Adrenal gland (tissue), 12 donors: ENCODE results near the gene AP3B2. TPM values are rescaled to one million over a fixed set of nuclear protein-coding genes. Genes with fewer than 3 reads are reported as not detected.
A peak's percentile ranks its signal among the peaks of the same experiment; 100 is the strongest.

Experiments used
- DNase-seq, 7 donors: peaks; one replicate each; pipeline ENCODE4 v3.0.0-alpha.2; 2019 to 2020
- H3K27ac ChIP-seq, 5 donors: fragments of 200-600 bp; sonication (generic) in 4 of 5; 1 replicate in 3 of 5; 2 replicates in 2 of 5; pipeline versions ENCODE4 v1.5.1 to v1.8.0; 2016 to 2020; ENCODE audit warnings: mild to moderate bottlenecking in 1 of 5
- H3K27me3 ChIP-seq: fragments of 200-600 bp; 2 replicates; pipeline ENCODE4 v1.8.0; 2021
- H3K36me3 ChIP-seq, 2 donors: fragments of 200-600 bp; replicated peaks in 1 of 2; 1 replicate in 1 of 2; 2 replicates in 1 of 2; pipeline versions ENCODE4 v1.5.1 to v1.8.0; 2018 to 2022
- H3K4me1 ChIP-seq, 2 donors: fragments of 200-600 bp; replicated peaks in 1 of 2; 1 replicate in 1 of 2; 2 replicates in 1 of 2; pipeline versions ENCODE4 v1.5.1 to v1.8.0; 2018 to 2021
- H3K4me3 ChIP-seq, 4 donors: fragments of 200-600 bp; sonication (generic) in 3 of 4; one replicate each; pipeline ENCODE4 v1.5.1; 2016 to 2018
- H3K9me3 ChIP-seq, 3 donors: fragments of 200-600 bp; sonication (generic) in 1 of 3; replicated peaks in 1 of 3; 1 replicate in 2 of 3; 2 replicates in 1 of 3; pipeline versions ENCODE4 v1.5.1 to v1.8.0; 2016 to 2021
- POLR2A ChIP-seq, 2 donors: fragments of 450-650 bp; IDR thresholded peaks; one replicate each; pipeline ENCODE4 v1.6.1; 2017; ENCODE audit warnings: antibody characterized with exemption in 2 of 2, mild to moderate bottlenecking in 2 of 2, moderate library complexity in 1 of 2
- WGBS, 4 donors: extraction: QIAGEN DNeasy Blood & Tissue Kit in 2 of 4; methylation state at CpG; one replicate each; pipeline versions ENCODE4 v1.1.5 to v1.1.7; 2013 to 2017; 5-methylcytosine and 5-hydroxymethylcytosine counted together
- intact Hi-C, 2 donors: fragments of 100-400 bp; cut with DNase I; formaldehyde crosslinking; loops; one replicate each; pipeline versions ENCODE4 v1.14.1 to v1.15.0; 2022 to 2023
- polyA plus RNA-seq, 3 donors: library from polyadenylated mRNA; stranded (reverse); fragments of 200-250 nt in 2 of 3; fragments of 350-450 nt in 1 of 3; fragmentation: Illumina TruSeq in 1 of 3; extraction: RNeasy Lipid Tissue Mini Kit (QIAGEN cat#74804) in 1 of 3; gene quantifications; one replicate each; pipeline ENCODE4 v1.2.3, GENCODE V29; 2013 to 2014
- total RNA-seq, 9 donors: library from RNA; depleted of rRNA in 4 of 9; stranded (reverse); fragments of >200 nt in 4 of 9; fragments of 120-200 nt in 1 of 9; fragmentation: NEBNext Ultra II Directional in 1 of 9; extraction: Animal tissue kit (Norgen Biotek cat#: 25700) in 1 of 9; gene quantifications; one replicate each; pipeline versions ENCODE4 v1.1.0 to v1.2.4, GENCODE V29; 2013 to 2023
- TF ChIP-seq, protein P1 (sequence below), 6 experiments: fragments of 450-650 bp in 4 of 6; fragments of 200-600 bp in 2 of 6; sonication (generic) in 1 of 6; IDR thresholded peaks; 1 replicate in 5 of 6; 2 replicates in 1 of 6; pipeline versions ENCODE4 v1.5.1 to v1.8.0; 2016 to 2021; ENCODE audit warnings: antibody characterized with exemption in 6 of 6, mild to moderate bottlenecking in 2 of 6, moderate library complexity in 1 of 6
- donor health status: healthy with polysubstance abuse.
- donor health status: Bipolar disorder and iron deficiency.
- donor health status: DM: yes; HTN: yes; CAD: no.
- donor health status: DM: no; HTN: no; CAD: no.
- donor health status: DM: no; HTN: no; CAD: no.
- donor health status: DM: yes; HTN: yes; CAD: no.

Gene AP3B2
- total and polyA plus RNA-seq, 12 donors: 0.54 to 28.9 (median 4.4) TPM

DNA sequence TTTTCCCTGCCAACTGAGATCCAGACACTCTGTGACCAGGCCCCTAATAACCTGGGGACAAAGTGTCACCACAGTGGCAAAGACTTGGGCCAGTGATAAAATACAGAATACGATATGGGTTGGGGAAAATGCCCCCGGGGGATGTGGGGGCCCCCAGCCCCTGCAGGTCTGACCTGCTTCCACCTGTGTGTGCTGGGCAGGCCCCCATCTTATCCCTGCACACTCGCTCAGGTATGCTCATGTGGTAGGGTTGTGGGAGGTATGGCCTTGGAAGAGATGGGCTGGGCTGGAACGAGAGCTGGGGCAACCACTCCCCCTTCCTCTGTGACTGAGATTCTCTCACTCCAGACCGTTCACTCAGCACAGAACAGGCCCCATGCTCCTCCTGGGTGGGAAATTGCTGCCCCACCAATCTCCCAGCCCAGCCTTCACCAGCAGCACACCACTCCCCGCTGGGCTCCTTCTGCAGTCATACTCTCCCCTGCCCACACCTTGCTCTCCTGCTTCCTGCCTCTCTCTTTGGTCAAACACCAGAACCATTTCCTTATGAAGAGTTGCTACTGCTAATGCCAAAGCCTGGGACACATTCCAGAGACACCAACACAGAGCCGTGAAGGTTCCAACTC is 52.9 kb downstream of the AP3B2 start:
- H3K4me1 ChIP-seq: no peaks in the 10 kb centered on the region
- no peaks in the 10 kb centered on the region for H3K9me3 ChIP-seq
- no peaks in the 10 kb centered on the region for H3K27me3 ChIP-seq
- intact Hi-C loops: no loop called here
- no peak overlapping the region for H3K27ac ChIP-seq
- DNase-seq: peak in 1 of 7 donors; percentile 39
- WGBS, 4 donors: 59 to 72% (median 68%) methylated on average over 6 to 7 of the region's 7 CpGs
- TF ChIP-seq, protein P1, sequence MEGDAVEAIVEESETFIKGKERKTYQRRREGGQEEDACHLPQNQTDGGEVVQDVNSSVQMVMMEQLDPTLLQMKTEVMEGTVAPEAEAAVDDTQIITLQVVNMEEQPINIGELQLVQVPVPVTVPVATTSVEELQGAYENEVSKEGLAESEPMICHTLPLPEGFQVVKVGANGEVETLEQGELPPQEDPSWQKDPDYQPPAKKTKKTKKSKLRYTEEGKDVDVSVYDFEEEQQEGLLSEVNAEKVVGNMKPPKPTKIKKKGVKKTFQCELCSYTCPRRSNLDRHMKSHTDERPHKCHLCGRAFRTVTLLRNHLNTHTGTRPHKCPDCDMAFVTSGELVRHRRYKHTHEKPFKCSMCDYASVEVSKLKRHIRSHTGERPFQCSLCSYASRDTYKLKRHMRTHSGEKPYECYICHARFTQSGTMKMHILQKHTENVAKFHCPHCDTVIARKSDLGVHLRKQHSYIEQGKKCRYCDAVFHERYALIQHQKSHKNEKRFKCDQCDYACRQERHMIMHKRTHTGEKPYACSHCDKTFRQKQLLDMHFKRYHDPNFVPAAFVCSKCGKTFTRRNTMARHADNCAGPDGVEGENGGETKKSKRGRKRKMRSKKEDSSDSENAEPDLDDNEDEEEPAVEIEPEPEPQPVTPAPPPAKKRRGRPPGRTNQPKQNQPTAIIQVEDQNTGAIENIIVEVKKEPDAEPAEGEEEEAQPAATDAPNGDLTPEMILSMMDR (IDR thresholded peaks at IDR 0.05): no peak
- no peak for TF ChIP-seq POLR2A (IDR thresholded peaks at IDR 0.05)
- no peak overlapping the region for H3K4me3 ChIP-seq
- H3K36me3 ChIP-seq: no peaks in the 10 kb centered on the region

- H3K36me3 ChIP-seq: no peaks in the 10 kb centered on the region
- no peak overlapping the region for H3K4me3 ChIP-seq
- intact Hi-C loops: no loop called here
- WGBS, 4 donors: 77 to 83% (median 81%) methylated on average over 1 to 3 of the region's 3 CpGs
- no peak overlapping the region for H3K27ac ChIP-seq
- H3K9me3 ChIP-seq: no peaks in the 10 kb centered on the region
- no peaks in the 10 kb centered on the region for H3K27me3 ChIP-seq
- TF ChIP-seq POLR2A (IDR thresholded peaks at IDR 0.05): no peak
- TF ChIP-seq, protein P1 (IDR thresholded peaks at IDR 0.05): no peak
- no peak for DNase-seq
- H3K4me1 ChIP-seq: no peaks in the 10 kb centered on the region
These were observed 54.1 kb downstream of the AP3B2 start for GRCh38 chr15:82655606-82656005.

- H3K4me1 ChIP-seq: no peaks in the 10 kb centered on the region
- H3K36me3 ChIP-seq: no peaks in the 10 kb centered on the region
- no peak overlapping the region for H3K4me3 ChIP-seq
- H3K9me3 ChIP-seq: no peaks in the 10 kb centered on the region
- peak in 1 of 7 donors; percentile 35 for DNase-seq
- 64 to 69% (median 66%) methylated on average over 3 of the region's 3 CpGs for WGBS, 4 donors
- TF ChIP-seq, protein P1 (IDR thresholded peaks at IDR 0.05): no peak
- TF ChIP-seq POLR2A (IDR thresholded peaks at IDR 0.05): no peak
- no peaks in the 10 kb centered on the region for H3K27me3 ChIP-seq
- intact Hi-C loops: no loop called here
- no peak overlapping the region for H3K27ac ChIP-seq
These were observed 56.0 kb downstream of the AP3B2 start for GRCh38 chr15:82653483-82654168.

DNA sequence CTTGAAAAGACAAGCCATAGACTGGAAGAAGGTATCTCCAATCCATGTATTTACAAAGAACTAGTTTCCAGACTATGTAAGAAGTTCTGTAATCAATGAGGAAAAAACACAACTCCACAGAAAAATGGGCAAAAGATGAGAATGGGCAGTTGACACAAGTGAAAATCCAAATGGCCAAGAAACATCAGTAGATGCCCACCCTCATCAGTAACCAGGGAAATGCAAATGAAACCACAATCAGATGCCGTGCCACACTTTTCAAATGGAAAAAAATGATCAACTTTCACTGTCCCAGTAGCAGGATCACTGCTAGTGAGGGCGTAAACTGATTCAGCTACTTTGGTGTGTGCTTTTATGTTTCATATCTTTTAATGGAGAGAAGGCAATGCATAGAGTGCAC is 58.0 kb downstream of the AP3B2 start:
- Histone ChIP-seq H3K36me3 (no peaks in the 10 kb centered on the region), H3K27me3 (no peaks in the 10 kb centered on the region), H3K4me1 (peaks cover 10 to 16% of the 10 kb centered on the region in 2 donors), H3K4me3 (no peak overlapping the region), H3K27ac (no peak overlapping the region), H3K9me3 (no peaks in the 10 kb centered on the region)
- no peak for DNase-seq
- WGBS, 4 donors: 88 to 94% (median 92%) methylated on average over 2 of the region's 2 CpGs
- TF ChIP-seq POLR2A (IDR thresholded peaks at IDR 0.05): no peak
- TF ChIP-seq, protein P1 (IDR thresholded peaks at IDR 0.05): no peak
- intact Hi-C loops: no loop called here
